ENCODE data around the gene TTC12.

The TTC12 gene

DNA sequence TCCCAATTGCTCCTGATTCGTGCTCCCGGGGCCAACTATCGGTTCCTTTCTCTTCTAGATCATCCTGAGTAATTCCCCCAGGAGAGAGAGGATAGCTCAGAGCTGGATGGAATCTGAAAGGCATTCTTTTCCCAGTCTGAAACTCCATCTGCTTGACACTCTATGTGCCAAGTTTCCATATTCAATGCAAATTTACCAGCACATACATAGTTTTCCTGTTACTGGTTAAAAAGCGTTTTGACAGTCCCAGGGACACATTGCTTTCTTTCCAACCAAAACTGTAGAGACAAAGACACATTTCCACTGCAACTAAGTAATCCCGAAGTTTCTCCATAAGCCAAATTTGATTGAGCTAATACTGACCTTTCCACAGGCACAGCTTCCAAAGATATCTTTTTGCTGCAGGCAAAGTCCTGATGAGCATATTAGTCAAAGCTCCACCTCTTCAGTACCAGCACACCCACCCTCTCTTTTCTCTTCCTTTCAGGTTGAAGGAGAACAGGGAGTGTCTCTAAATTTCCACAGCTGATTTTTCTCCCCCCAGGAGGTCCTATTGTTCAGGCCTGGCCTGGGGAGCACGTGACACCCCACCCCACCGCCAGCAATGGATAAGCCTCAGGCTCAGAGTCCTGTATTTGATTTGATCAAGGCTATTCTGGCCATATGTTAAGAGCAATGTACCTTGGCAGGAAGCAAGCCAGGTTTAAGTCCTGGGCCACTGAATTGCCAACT is 63.5 kb downstream of the TTC12 start:
- DNase-seq = no peak

DNA sequence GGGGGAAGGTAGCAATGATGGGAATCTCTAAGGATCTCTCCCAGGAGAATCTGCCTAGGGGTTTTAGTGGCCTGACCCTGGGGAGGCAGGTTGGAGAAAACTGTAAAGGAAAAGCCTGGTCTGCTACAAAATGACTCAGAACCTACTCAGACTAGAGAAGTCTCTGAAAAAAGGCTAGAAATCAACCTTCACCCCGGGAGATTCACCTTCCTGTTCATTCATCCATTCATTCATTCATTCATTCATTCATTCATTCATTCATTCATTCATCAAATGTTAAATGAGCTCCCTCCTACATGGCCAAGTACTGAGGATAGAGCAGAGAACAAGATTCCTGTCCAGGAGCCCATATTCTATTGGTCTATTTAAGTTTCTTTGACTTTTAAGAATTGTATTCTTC is 64.3 kb downstream of the TTC12 start:
- DNase-seq = no peak

DNA sequence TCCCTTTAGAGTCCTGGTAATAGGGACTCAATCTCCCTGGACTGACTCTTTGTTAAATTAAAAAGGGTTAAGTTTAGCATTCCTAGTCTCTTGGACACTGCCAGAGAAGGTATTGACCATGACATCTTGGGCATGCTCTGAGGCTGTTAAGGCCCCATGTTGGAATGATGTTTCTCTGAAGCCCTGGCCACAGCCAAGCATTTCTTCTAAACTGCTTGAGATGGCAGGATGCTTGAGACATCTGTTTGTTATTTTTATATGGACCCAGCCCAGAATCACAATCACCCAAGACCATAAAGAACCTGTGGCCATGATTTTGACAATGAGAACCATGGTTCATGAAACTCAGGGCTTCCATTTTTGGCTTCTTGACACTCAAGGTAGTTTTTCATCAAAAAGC is 67.7 kb downstream of the TTC12 start:
- no peak for DNase-seq

DNA sequence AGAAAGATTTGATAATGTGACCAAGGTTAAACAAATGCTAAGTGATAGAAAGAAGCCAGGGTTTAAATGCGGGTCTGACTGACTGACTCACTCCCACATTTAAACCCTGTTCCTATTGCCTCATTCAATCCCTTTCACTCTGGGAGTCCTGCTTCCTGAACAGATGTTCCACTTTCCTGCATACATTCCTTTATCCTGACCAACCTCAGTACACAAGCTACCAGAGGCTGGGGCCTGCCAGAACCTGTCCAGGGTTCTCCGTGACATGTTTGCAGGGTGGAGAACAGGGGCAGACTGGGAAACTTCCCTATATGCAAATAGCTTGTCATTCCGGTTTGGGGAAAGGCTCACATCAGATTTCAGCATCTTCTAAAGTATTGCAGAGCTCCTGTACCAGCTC is 70.2 kb downstream of the TTC12 start:
- DNase-seq = no peak

DNA sequence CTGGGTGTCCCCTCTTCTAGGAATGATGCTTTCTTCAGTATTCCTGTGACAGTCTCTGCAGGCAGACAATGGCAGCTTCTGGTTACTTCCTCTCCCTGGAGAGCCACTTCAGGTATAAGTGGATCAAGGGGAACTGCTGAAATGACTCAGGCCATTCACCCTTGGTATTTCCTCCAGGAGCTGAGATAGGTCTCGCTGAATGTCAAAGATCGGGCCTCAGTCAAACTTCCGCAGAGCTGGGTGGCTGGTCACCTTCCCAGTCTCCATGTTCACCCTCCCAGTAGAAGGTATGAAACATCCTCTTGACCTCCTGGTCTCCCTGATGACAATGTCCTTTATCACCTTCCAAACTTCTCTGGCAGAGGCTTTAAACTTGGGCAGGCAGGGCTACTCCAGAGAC is 71.4 kb downstream of the TTC12 start:
- DNase-seq = no peak

DNA sequence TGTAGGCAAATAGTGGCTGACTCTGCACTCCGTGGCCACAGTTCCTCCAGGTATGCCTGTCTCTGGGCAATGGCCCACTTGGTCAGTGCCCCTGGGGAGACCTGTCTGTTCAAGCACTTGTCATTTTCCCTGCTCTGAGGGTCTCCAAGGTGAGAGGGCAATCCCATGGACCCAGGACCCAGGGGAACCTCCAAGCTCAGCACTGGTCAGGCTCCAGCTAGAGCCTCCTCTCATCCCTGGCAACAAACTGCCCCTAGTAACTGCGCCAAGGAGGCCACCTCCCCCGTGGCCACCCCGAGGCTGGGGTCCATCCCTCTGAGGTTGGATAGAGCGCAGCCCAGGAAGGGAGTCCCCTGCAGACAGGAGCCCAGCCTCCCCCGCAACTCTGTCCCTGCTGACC is 72.5 kb downstream of the TTC12 start:
- no peak for DNase-seq

DNA sequence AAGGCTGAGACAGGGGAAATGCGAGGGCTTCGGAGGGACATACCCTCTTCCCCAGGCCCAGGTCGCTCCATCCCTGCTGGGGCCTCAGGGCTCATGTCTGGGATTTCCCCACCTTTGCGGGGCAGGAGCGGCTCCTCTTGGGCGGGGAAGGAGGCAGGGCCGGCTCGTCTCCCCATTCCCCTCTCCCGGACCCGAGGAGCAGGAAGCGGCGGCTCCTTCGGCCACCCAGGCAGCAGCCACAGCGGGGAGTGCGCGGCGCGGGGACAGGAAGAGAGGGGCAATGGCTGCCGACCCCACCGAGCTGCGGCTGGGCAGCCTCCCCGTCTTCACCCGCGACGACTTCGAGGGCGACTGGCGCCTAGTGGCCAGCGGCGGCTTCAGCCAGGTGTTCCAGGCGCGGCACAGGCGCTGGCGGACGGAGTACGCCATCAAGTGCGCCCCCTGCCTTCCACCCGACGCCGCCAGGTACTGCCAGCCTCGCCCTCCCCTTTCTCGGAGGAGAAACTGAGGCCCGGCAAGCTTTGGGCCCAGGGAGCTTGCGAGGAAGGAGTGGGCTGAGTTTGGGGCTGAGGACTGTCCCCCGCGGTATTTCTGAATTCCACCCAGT is 73.3 kb downstream of the TTC12 start, which contains the start of gene ANKK1:
ANKK1 (plus strand) TSS at position 175 of the 607 bp plus-strand sequence; CDS start at position 281, 106 bp downstream.
- DNase-seq = no peak

DNA sequence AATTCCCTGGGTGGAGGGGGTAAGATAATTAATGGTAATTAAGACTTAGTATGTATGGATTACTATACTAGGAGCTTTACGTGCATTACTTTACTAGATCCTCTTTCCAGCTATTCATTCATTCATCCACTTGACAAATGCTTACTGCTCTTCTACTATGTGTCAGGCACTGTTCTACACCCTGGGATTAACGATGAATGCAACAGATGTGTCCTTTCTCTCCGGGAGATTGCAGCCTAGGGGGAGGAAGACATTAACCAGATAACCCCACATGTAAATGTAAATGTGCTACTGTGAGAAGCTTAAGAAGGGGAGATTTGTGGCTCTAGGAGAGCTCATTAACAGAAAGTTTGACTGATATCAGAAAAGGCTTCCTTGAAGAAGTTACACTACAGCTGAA is 74.9 kb downstream of the TTC12 start:
- no peak for DNase-seq

DNA sequence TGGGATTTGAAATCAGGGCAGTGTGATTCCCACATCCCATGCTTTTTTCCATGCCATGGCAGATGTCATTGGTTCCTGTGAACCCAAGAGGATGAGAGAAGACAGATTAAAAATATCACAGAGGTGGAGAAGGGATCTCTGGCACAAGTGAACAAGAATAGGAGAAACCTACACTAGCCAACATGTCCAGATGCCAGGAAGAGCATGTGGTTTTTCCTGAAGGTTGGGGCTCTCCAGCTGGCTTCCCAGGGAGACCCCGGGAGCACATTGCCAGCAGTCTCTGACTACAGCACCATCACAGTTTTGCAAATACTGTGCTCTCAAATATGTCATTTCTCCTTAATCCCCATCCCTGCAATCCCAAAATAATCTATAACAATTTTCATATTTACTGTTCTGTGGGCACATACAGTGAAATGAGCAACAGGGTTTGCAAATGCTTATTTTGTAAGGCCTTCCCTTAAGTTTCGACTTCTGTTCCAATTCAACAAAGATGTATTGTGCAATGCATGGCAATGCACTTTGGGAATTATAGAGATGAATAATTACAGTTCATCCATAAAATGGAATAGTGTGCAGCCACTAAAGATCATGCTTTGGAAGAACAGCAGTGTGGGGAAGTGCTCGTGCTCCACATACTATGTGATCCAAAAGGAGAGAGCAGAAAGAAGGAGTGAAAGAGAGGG is 78.0 kb downstream of the TTC12 start:
- no peak for DNase-seq

DNA sequence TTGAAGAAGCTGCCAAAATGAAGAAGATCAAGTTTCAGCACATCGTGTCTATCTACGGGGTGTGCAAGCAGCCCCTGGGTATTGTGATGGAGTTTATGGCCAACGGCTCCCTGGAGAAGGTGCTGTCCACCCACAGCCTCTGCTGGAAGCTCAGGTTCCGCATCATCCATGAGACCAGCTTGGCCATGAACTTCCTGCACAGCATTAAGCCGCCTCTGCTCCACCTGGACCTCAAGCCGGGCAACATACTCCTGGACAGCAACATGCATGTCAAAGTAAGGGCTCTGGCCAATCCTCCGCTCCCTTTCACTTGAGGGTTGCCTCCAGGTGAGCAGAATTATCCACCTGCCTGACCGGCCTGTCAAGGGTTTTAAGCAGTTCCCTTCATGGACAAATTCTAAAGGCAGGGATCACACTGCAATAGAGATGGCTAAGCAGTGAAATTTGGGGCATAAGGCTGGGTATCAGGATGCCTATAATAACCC is 79.2 kb downstream of the TTC12 start:
- no peak for DNase-seq

DNA sequence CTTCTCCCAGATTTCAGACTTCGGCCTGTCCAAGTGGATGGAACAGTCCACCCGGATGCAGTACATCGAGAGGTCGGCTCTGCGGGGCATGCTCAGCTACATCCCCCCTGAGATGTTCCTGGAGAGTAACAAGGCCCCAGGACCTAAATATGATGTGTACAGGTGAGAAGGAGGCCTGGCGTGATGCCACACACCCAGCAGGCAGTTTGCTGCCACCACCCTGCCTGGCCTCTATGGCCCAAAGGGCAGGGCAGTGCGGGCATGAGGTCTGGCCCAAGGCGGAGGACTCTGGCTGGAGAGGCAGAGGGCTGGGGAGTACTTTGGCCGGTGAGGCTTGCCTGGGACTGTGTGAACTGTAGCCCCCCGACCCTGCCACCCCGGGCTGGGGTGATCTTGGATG is 80.5 kb downstream of the TTC12 start:
- no peak for DNase-seq

DNA sequence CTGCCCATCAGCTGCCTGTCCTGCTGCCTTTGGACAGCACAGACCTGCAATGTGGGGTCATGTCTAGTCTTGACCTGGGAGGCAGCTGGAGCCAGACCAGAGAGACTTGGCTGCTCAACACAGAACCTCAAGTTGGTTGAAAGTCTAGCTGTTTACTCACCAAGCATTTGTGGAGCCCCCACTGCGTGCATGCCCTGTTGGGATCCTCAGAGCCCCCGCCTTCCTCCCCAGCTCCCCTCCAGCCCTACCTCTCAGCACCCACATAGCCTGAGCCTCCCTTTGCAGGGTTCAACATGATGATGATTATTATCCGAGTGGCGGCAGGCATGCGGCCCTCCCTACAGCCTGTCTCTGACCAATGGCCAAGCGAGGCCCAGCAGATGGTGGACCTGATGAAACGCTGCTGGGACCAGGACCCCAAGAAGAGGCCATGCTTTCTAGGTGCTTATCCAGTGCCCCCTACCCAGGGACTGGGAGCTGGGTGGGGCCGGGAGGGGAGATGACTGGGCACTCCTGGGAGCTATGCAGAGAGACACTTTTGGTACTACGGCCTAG is 81.5 kb downstream of the TTC12 start:
- DNase-seq = no peak

DNA sequence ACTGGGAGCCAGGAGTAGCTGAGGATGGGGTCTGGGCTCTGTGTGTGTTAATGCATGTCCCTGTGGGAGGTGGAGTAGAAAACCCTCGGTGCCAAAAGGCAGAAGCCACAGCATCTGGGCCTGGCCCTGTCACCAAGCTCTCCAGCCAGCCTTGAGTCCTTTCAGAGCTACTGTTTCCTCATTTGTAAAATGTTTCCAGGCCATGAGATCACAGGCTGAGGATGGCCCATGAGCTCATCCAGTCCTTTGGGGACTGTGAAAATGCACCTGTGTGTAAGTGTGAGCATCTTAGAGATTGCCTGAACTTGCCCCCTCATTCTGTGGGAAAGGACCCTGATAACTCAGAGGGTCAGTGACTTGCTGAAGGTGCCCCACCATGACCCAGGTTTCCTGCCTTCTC is 82.3 kb downstream of the TTC12 start:
- no peak for DNase-seq

DNA sequence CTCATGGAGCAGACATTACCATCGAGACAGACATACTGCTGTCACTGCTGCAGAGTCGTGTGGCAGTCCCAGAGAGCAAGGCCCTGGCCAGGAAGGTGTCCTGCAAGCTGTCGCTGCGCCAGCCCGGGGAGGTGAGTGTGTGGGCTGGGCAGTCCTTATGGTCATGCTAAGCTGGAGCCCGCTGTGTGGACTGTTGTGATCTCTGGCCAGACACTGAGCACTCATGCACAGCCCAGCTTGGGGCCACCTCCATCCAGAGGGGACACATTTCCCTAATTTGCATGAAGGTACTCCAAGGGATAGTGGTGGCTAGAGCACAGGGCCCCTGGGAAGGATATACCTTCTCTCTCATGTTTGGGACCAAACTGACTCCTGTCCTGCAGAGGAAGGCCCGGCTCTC is 82.8 kb downstream of the TTC12 start:
- DNase-seq = no peak

DNA sequence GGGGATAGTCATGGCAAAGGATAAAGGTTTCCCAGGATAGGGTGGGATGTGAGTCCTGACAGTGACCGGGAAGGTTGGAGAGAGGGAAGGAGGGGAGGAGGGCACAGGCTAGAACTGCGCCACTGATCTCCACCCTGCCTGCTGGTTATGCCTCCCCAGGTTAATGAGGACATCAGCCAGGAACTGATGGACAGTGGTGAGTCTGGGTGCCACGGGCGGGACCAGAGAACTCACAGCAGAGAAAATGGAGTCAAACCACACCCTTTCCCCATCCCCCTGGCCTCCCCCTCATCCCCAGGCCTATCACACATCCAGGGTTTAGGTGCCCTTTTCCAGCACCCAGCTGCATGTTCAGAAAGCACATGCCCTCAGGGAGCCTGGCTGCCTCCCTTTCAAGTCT is 83.4 kb downstream of the TTC12 start:
- DNase-seq = no peak

DNA sequence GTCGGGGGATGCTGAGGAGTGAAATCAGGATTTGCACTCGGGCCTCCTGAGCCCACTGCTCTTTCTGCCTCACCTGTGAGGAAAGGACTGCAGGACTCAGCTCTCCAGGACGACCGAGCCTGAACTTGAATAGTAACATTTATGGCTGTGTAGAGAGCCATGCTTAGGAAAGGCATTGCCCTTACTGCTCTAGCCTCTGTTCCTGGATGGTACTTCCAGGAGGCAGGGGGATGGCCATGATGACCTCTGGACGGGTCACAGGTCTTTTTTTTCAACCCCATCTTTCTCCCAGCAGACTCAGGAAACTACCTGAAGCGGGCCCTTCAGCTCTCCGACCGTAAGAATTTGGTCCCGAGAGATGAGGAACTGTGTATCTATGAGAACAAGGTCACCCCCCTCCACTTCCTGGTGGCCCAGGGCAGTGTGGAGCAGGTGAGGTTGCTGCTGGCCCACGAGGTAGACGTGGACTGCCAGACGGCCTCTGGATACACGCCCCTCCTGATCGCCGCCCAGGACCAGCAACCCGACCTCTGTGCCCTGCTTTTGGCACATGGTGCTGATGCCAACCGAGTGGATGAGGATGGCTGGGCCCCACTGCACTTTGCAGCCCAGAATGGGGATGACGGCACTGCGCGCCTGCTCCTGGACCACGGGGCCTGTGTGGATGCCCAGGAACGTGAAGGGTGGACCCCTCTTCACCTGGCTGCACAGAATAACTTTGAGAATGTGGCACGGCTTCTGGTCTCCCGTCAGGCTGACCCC is 84.5 kb downstream of the TTC12 start:
- no peak for DNase-seq

DNA sequence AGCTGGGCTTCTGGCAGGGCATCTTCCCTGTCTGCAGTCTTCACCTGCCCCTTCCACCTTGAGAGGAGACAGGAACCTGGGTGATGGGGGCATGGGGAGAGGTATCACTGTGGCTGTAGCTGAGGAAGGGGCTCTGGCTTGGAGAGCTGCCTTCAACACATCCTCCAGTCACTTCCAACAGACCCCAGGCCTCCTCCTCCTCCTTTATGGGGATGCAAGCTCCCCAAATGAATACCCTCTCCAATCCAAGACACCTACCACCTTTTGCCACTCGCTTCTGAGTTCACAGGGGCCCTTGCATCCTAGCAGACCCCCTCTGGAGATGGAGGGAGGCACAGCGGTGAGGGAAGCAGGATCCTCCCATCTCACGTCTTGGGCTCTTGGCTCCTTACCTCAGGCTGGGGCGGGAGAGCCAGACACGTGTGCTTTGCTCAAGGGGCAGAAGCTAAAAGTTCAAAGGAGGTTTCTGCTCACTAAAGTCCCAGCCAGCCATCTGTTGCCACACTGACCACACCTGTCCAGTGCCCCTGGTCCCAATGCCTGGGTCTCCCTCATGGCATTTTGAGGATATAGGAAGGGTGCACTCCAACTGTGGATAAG is 86.3 kb downstream of the TTC12 start:
- no peak for DNase-seq

DNA sequence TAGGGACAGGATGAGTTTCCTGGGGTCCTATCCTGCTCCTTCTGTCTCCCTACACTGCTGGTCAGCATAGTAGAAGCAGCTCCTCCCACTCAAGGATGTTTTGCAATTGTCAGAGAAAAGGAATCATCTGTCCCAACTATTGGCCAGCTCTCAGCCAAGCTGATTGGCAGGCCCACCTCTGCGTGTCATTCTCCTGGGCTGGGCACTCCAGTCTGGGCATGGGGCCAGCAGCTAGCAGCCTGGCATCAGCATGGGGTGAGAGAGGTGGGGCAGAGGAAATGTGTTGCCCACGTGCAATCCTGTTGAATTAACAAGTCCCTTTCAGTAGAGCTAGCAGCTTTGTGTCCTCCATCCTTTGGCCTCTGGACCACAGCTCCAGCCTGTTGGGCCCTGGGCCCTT is 87.3 kb downstream of the TTC12 start:
- DNase-seq = no peak

DNA sequence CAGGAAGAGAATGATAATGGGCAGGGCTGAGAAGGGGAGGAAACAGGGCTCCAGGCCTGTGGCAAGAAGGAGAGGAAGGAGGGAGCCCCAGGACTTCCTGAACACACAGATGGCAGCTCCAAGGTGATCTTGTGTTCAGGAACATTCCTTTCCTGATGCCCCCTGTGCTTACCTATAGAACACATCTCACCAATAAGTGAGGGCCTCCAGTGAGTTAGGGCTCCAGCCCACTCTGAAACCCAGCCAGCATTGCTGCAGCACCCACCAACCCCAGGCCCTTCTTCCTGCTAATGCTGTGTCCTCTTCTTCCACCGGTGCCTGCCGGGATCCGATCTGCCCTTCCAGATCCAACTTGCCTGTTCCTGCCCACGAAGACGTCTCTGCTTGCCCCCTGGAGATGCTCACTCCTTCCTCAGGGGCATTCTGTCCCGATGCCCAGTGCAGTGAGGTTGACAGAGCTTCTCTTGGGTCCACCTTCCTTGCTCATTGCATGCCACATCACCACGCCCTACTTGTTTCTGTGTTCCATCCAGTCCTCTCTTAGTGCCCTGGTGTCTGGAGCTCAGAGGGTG is 90.6 kb downstream of the TTC12 start:
- no peak for DNase-seq

DNA sequence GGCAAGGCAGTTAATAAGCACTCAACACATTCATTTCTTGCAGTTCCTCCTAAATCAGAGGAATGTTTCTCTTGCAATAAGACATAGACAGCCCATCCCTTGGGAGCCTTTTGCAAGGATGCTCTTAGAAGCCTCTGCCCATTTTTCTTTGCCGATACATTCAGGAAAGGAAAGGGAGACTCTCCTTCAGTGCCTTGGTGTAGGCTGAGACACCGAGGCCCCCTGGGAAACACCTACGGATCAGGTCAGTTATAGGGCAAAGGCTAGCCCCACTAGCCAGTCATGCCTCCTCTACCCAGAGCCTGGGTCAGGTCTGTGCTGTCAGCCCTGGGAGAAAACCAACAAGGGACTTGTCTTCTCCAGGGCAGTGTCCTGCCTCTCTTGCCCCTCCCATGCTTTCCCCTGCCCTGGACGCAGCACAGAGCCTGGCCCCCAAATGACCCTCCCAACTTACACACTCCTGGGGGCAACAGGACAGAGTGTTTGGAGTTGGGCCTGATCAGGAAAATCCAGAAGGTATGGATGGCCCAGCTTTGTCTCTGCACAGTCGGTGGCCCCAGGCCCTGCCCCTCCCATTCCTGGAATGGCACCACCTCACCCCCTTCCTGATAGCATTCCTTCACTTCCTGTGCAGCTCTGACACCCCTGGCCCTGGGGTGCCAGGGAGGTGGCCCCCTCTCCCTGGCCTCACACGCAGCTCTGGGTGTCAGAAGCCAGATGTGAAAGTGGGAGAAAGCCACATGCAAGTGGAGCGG is 91.5 kb downstream of the TTC12 start:
- DNase-seq = no peak

DNA sequence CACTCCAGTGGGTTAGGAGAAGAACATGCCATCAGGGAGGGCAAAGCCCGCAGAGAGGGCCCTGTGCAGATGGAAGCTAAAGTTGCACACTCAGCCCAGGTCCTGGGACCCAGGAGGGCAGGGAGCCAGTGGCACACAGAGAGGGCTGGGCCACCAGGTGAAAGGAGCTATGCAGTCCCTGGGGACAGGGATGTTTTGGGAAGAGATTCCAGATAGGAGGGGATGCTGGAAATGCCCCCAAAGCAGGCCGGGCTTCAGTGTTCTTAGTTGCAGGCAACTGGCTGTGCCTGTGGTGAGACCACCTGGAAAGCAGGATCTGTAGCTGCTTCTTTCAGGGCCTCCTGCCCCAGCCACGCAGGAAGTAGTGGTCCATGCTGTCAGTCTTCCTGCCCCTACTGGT is 92.8 kb downstream of the TTC12 start:
- DNase-seq = no peak
